Immature natural killer cell (primary cell): ENCODE measurements around the gene SLC8B1. TPM values are rescaled to one million over a fixed set of nuclear protein-coding genes. Genes with fewer than 3 reads are reported as not detected.
"Not testable (repeated sequence)": the region's sequence is repeated elsewhere in the genome, so short reads cannot be mapped to it uniquely, and the experiment has no call there.

ENCODE experiments used
- DNase-seq, 3 donors: peaks; one replicate each; pipeline ENCODE4 v3.0.0; 2022; ENCODE audit warnings: mixed read lengths in 1 of 3
- H3K27ac Mint-ChIP-seq, 6 donors: one replicate each; pipeline ENCODE4 v1.8.0; 2020; ENCODE audit warnings: mixed read lengths in 6 of 6, mild to moderate bottlenecking in 5 of 6, inconsistent platforms in 4 of 6, moderate library complexity in 3 of 6
- H3K27me3 Mint-ChIP-seq, 3 donors: one replicate each; pipeline ENCODE4 v1.8.0; 2020 to 2021; ENCODE audit warnings: low read depth in 3 of 3, mild to moderate bottlenecking in 3 of 3, mixed read lengths in 3 of 3, moderate library complexity in 3 of 3, inconsistent platforms in 1 of 3
- H3K36me3 Mint-ChIP-seq, 3 donors: one replicate each; pipeline ENCODE4 v1.8.0; 2020; ENCODE audit warnings: mixed read lengths in 3 of 3, inconsistent platforms in 2 of 3, mild to moderate bottlenecking in 2 of 3
- H3K4me1 Mint-ChIP-seq, 2 donors: one replicate each; pipeline ENCODE4 v1.8.0; 2020; ENCODE audit warnings: inconsistent platforms in 2 of 2, mild to moderate bottlenecking in 2 of 2, mixed read lengths in 2 of 2, moderate library complexity in 1 of 2
- H3K4me3 Mint-ChIP-seq, 5 donors: one replicate each; pipeline ENCODE4 v1.8.0; 2020; ENCODE audit warnings: mild to moderate bottlenecking in 5 of 5, mixed read lengths in 5 of 5, inconsistent platforms in 3 of 5, moderate library complexity in 3 of 5
- H3K9me3 Mint-ChIP-seq, 6 donors: one replicate each; pipeline ENCODE4 v1.8.0; 2020; ENCODE audit warnings: mild to moderate bottlenecking in 6 of 6, mixed read lengths in 6 of 6, inconsistent platforms in 4 of 6, moderate library complexity in 3 of 6
- polyA plus RNA-seq, 3 donors: library from polyadenylated mRNA; unstranded; fragments of 300-500 nt; fragmentation: Illumina TruSeq; gene quantifications; one replicate each; pipeline ENCODE4 v1.2.3, GENCODE V29; 2021

SLC8B1 gene
- polyA plus RNA-seq, 3 donors from 2014 or later: 8.0 to 18.6 (median 10.3) TPM

- no peak for DNase-seq
- Mint-ChIP-seq H3K36me3 (peaks cover 0 to 9% (median 7%) of the 10 kb centered on the region in 3 donors), H3K27me3 (peaks cover 0 to 2% (median 0%) of the 10 kb centered on the region in 3 donors), H3K4me3 (no peak overlapping the region), H3K27ac (no peak overlapping the region), H3K9me3 (no peaks in the 10 kb centered on the region), H3K4me1 (peaks cover 0 to 3% of the 10 kb centered on the region in 2 donors)
Measured at GRCh38 chr12:113365639-113366395, 30.9 kb upstream of the SLC8B1 start.

GRCh38 chr12:113364698-113365097, 29.8 kb upstream of the SLC8B1 start:
- Mint-ChIP-seq H3K36me3 (peaks cover 0 to 9% (median 7%) of the 10 kb centered on the region in 3 donors), H3K9me3 (no peaks in the 10 kb centered on the region), H3K4me1 (peaks cover 2 to 7% of the 10 kb centered on the region in 2 donors), H3K27me3 (peaks cover 0 to 3% (median 0%) of the 10 kb centered on the region in 3 donors), H3K27ac (no peak overlapping the region), H3K4me3 (no peak overlapping the region)
- DNase-seq: no peak

- no peak for DNase-seq
- no peaks in the 10 kb centered on the region for H3K9me3 Mint-ChIP-seq
- H3K27ac Mint-ChIP-seq: peak overlapping the region in 3 of 6 donors; percentile 9 to 69 (median 11)
- peaks cover 0 to 10% (median 6%) of the 10 kb centered on the region in 3 donors for H3K27me3 Mint-ChIP-seq
- H3K36me3 Mint-ChIP-seq: peaks cover 0 to 9% (median 7%) of the 10 kb centered on the region in 3 donors
- no peak overlapping the region for H3K4me3 Mint-ChIP-seq
- peaks cover 9 to 17% of the 10 kb centered on the region in 2 donors for H3K4me1 Mint-ChIP-seq
Measured at GRCh38 chr12:113361574-113362370, 26.9 kb upstream of the SLC8B1 start.

GRCh38 chr12:113359939-113360748, 25.2 kb upstream of the SLC8B1 start:
- H3K27me3 Mint-ChIP-seq: peaks cover 0 to 9% (median 6%) of the 10 kb centered on the region in 3 donors
- peaks cover 0 to 3% (median 0%) of the 10 kb centered on the region in 3 donors for H3K36me3 Mint-ChIP-seq
- H3K27ac Mint-ChIP-seq: peak overlapping the region in 2 of 6 donors; percentile 18 to 70
- no peaks in the 10 kb centered on the region for H3K9me3 Mint-ChIP-seq
- DNase-seq: no peak
- peaks cover 9 to 17% of the 10 kb centered on the region in 2 donors for H3K4me1 Mint-ChIP-seq
- peak overlapping the region in 4 of 5 donors; percentile 11 to 79 (median 47) for H3K4me3 Mint-ChIP-seq

- DNase-seq: no peak
- Mint-ChIP-seq H3K4me1 (peaks cover 9 to 17% of the 10 kb centered on the region in 2 donors), H3K27ac (peak overlapping the region; percentile 33 to 87 (median 66)), H3K36me3 (no peaks in the 10 kb centered on the region), H3K27me3 (peaks cover 0 to 9% (median 6%) of the 10 kb centered on the region in 3 donors), H3K9me3 (no peaks in the 10 kb centered on the region), H3K4me3 (peak overlapping the region; percentile 75 to 83 (median 79))
Measured at GRCh38 chr12:113359133-113359938, 24.4 kb upstream of the SLC8B1 start.

GRCh38 chr12:113358381-113359132, 23.6 kb upstream of the SLC8B1 start, which contains the start of gene PLBD2:
TSS of gene PLBD2 (plus strand) at chr12:113358587. CDS start at chr12:113358601, 14 bp downstream.
- H3K4me1 Mint-ChIP-seq: peaks cover 9 to 17% of the 10 kb centered on the region in 2 donors
- peak within 1 kb of the TSS; percentile 78 to 92 (median 88) for H3K27ac Mint-ChIP-seq
- peaks cover 0 to 9% (median 6%) of the 10 kb centered on the region in 3 donors for H3K27me3 Mint-ChIP-seq
- peak; percentile 90 to 92 (median 90) for DNase-seq
- no peaks in the 10 kb centered on the region for H3K9me3 Mint-ChIP-seq
- H3K36me3 Mint-ChIP-seq: no peaks in the 10 kb centered on the region
- peak within 1 kb of the TSS; percentile 85 to 88 (median 88) for H3K4me3 Mint-ChIP-seq

- not testable (repeated sequence) for DNase-seq, H3K4me1 Mint-ChIP-seq, H3K27ac Mint-ChIP-seq, H3K9me3 Mint-ChIP-seq, H3K36me3 Mint-ChIP-seq, H3K27me3 Mint-ChIP-seq, H3K4me3 Mint-ChIP-seq
Measured at GRCh38 chr12:113354192-113354591, 19.3 kb upstream of the SLC8B1 start.

- Mint-ChIP-seq H3K27ac (no peak overlapping the region), H3K36me3 (no peaks in the 10 kb centered on the region), H3K9me3 (no peaks in the 10 kb centered on the region), H3K4me3 (no peak overlapping the region), H3K27me3 (peaks cover 3 to 5% (median 4%) of the 10 kb centered on the region in 3 donors), H3K4me1 (no peaks in the 10 kb centered on the region)
- DNase-seq: no peak
Measured at GRCh38 chr12:113351089-113351488, 16.2 kb upstream of the SLC8B1 start.

GRCh38 chr12:113348849-113349536, 14.1 kb upstream of the SLC8B1 start:
- no peak for DNase-seq
- Mint-ChIP-seq H3K36me3 (no peaks in the 10 kb centered on the region), H3K4me1 (no peaks in the 10 kb centered on the region), H3K4me3 (no peak overlapping the region), H3K9me3 (no peaks in the 10 kb centered on the region), H3K27ac (no peak overlapping the region), H3K27me3 (peaks cover 4 to 6% (median 5%) of the 10 kb centered on the region in 3 donors)

GRCh38 chr12:113347892-113348291, 13.0 kb upstream of the SLC8B1 start:
- H3K27me3 Mint-ChIP-seq: peaks cover 4 to 6% (median 5%) of the 10 kb centered on the region in 3 donors
- no peak for DNase-seq
- no peaks in the 10 kb centered on the region for H3K36me3 Mint-ChIP-seq
- no peak overlapping the region for H3K27ac Mint-ChIP-seq
- H3K4me3 Mint-ChIP-seq: no peak overlapping the region
- no peaks in the 10 kb centered on the region for H3K9me3 Mint-ChIP-seq
- H3K4me1 Mint-ChIP-seq: no peaks in the 10 kb centered on the region

GRCh38 chr12:113347107-113347506, 12.2 kb upstream of the SLC8B1 start:
- Mint-ChIP-seq H3K27ac (no peak overlapping the region), H3K4me3 (no peak overlapping the region), H3K9me3 (no peaks in the 10 kb centered on the region)

GRCh38 chr12:113346353-113346752, 11.4 kb upstream of the SLC8B1 start:
- DNase-seq: no peak
- Mint-ChIP-seq H3K9me3 (no peaks in the 10 kb centered on the region), H3K27ac (no peak overlapping the region), H3K36me3 (no peaks in the 10 kb centered on the region), H3K4me3 (no peak overlapping the region), H3K4me1 (no peaks in the 10 kb centered on the region), H3K27me3 (peaks cover 2 to 7% (median 6%) of the 10 kb centered on the region in 3 donors)

More at GRCh38 chr12:113347107-113347506, 12.2 kb upstream of the SLC8B1 start:
- no peak for DNase-seq
- H3K27me3 Mint-ChIP-seq: peaks cover 2 to 6% (median 5%) of the 10 kb centered on the region in 3 donors
- no peaks in the 10 kb centered on the region for H3K36me3 Mint-ChIP-seq
- H3K4me1 Mint-ChIP-seq: no peaks in the 10 kb centered on the region
